ENCODE measurements around the gene CYYR1.

The CYYR1 gene

DNA sequence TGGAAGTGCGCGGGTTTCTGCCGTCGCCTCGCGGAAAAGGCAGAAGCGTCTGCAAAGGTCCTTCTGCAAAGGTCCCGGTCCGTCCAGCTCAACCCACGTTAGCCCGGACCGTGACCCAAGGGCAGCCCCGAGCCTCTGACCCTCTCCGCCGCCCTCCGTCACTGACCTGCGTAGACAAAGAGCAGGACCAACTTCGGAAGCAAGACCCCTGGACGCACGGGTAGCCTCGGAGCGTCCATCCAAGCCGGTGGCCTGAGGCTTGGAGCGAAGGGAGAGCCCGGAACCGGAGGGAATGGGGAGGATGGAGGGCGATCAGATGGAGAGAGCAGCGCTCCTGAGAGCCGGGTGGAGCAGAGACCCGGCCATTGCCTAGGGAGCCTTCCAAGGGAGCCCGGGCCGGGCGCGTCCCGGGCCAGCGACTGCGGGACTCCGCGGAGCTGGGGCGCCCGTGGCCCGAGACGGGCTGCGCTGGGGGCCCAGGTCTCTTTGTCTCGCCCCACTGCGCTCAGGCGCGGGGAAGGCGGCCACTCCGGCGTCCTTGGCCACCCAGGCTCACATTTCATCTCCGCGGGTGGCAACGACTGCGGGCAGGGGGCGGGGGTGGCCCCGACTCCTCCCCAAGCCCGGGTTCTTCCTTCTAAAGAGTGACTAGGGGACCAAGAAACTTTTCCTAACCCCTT lies at the start of gene CYYR1:
CYYR1 (minus strand) TSS at position 585 of the 680 bp plus-strand sequence; CDS start at position 239, 346 bp downstream.
- peak; percentile 45 for DNase-seq

DNA sequence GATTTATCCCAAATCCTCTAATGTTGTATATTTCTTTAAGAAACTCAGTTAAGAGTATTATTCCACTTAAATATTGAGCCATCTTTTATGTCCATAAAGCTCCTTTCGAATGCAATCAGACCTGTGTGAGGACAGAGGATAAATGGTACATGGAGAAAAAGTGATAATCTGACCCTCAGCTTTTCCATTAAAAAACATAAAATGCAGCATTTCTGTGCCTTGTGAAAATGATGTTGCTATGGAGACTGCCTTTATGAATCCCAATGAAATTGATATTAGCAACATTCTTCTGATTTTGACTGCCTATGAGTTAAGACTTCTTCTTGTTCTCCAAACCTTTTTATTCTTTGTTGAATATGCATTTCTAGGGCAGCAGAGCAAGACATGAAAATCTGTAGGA lies 44.1 kb upstream of the CYYR1 start:
- DNase-seq = no peak

DNA sequence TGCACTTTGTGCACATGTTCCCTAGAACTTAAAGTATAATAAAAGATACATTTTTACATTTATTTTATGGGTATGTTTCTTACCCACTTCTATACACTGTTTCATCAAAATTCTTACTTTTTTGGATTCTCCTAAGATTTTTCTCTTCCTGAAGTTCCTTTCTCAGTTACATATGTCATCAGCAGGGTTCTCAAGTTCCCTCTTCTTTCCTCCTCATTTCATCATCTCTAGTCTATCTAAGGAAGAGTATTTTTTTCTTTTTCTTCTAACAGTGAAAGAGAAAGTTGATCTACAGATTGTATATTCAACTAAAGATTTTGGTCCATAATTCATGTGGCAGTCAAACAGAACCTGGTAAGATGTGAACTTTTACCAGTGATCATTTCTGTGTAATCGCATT lies 41.2 kb upstream of the CYYR1 start:
- no peak for DNase-seq

DNA sequence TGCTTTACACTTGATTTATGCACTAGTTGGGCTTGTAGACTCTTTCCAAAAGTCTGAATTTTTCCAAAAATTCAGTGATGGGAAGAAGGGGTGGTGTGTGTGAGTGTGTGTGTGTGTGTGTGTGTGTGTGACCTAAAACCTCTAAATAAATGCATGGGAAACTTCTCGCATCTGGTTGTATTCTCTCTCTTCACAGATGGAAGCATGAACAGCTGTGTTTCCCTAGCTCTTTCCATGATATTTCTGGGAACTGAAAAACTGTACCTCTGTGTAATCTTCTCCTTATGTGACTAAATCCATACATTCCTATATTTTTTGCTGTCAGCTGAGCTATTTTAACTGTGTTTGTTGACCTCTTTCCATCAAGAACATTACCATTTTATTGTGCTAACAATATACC lies 26.2 kb upstream of the CYYR1 start:
- DNase-seq = no peak

DNA sequence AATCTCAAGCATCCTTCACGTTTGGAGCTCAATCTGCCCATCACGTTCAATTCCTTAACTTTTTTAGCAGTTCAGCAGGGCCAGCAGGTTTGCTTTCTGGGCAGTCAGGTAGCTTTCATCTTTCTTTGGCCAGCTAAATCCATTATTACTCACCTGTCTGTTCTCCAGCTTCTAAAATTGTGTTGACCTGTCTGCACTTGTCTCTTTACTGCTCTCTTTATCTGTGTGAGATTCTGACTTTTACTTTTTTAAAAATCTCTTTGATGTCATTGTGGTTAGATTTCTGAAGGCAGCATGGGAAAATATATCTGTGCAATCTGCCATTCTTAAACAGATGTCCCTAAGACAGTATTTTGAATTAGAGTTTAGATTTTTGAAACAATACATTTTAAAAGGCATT lies 24.9 kb upstream of the CYYR1 start:
- no peak for DNase-seq

DNA sequence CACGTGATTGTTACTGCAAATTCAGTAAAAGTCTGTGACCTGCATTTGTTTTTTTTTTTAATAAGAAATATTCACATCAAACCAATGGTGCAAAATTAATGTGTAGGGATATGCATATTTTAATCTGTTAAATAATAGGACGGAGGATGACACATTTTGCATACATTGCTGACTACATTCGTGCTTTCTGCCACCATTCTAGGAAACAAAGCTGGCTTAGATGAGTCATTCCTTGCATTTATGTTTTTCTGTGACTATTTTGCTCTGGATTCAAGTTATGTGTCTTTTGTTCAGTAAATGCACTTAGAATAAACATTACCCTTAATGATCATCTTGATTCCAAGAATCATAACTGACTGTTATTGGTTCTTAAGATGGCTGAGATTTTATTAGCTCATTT lies 23.9 kb upstream of the CYYR1 start:
- no peak for DNase-seq

DNA sequence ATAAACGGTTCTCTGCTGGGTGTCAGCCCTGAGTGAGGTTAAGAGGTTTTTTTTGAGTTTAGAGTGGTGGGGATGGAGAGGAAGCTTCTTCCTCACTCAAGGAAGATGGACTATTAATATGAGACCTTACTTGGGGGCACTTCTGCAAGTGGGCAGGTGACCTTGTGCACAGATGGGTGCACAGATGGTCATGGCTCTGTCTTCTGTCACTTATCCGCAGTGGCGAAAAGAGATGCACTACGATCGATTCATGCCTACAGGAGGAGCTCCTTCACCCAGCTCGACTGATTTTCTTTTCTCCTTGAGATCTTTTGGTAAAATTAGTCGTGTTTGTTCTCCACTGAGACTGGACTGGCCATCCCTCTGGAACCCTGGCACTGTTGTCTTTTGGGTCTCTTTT lies 22.9 kb upstream of the CYYR1 start:
- no peak for DNase-seq

DNA sequence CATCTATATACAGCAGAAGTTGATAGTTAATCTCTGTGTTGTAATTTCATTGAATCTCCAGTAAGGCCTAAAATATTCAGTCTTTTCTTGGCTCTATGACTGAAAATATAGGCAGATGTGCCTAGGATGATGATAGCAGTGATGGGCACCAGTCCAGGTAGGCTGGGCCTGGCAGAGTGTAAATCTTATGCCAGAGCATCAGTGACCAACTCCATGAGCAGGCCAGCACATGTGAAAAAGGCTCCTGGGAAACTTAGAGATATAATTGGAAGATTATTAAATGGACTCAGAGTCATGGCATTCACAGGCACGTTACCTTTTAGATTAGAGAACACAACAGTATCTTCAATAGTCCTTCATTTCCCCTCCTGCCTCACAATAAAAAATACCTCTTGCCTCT lies 20.7 kb upstream of the CYYR1 start:
- DNase-seq = no peak

DNA sequence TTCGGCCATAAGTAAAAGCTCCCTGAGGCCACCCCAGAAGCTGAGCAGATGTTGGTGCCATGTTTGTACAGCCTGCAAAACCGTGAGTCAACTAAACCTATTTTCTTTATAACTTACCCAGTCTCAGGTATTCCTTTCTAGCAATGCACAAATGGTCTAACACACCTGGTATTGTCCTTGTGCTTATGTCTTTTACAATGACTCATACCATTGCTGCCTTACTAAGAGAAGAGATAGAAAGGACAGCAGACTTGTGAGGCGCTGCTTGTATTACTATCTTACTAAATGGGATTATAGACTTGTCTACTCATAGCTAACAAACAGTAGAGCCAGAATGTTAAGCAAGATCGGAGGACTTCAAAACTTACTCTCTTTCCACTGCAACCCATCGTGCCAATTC lies 18.5 kb upstream of the CYYR1 start:
- DNase-seq = no peak

DNA sequence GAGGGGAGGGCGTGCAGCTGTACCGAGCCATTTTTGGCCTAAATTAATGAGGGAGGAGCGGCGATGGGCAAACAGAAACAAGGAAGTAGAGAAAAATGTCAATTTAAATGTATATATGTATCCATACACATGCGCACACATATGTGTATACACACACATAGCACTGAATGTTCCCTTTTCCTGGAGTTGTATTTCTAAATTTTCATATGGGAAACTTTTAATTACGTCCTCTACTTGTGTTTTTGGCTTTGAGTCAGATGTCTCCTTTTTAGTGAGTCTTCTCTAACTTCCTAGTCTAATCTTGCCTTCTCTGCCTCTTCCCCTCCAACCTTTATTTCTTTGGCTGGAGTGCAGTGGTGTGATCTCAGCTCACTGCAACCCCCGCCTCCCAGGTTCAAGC lies 15.4 kb upstream of the CYYR1 start:
- no peak for DNase-seq

DNA sequence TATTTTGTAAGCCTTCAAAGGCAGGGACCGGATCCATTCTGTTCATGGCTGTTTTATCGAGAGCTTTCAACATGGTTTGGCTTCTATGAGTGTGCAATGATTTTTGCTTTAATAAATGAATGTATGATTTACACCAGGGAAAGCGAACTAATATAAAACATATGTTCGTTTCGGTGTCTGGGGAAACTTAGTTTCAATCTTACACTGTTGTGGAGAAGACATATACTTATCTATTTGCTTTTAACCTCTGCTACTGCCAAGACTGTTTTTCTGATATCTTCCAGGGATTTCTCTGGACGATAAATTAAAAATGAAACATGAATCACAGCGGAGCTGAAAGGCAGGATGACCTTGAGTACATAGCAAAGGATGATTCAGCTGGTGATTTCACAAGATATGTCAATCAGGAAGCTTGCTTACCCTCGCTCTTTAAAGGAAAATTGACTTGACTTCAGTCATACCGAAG lies 14.7 kb upstream of the CYYR1 start:
- no peak for DNase-seq

DNA sequence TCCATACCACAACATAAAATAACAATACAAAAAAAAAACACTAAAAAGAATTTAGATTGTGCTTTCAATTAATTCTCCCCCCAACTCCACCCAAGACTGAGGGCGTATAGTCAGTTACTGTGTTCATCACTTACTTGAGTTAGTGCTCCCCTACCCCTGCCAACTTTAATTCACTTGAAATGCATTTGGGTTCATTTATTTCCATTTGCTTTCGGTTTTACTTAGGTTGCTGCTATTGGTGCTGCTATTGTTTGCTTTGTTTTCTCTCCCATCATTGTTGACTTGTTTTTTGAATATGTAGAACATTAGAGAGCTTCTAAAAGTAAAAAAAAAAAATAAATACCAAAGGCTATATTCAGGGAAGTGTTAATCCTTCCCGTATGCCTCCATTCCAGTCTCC lies 10.7 kb upstream of the CYYR1 start:
- DNase-seq = no peak

DNA sequence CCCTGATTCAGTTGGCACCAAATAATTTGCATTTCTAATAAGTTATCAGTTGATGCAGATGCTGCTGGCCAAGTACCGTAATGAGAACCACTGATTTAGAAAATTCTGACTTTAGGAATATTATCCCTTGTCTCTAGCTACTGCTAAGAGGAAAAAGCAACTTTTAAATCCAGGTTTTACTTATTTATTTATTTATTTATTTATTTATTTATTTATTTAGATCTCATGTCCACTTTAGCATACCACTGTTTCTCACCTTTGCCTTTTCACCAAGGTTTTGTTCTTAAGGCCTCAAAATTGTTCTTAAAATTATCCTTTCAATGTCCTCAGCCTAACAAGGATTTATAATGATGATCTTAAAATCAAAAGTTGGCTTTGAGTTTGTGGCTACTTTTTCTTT lies 8.7 kb upstream of the CYYR1 start:
- no peak for DNase-seq

DNA sequence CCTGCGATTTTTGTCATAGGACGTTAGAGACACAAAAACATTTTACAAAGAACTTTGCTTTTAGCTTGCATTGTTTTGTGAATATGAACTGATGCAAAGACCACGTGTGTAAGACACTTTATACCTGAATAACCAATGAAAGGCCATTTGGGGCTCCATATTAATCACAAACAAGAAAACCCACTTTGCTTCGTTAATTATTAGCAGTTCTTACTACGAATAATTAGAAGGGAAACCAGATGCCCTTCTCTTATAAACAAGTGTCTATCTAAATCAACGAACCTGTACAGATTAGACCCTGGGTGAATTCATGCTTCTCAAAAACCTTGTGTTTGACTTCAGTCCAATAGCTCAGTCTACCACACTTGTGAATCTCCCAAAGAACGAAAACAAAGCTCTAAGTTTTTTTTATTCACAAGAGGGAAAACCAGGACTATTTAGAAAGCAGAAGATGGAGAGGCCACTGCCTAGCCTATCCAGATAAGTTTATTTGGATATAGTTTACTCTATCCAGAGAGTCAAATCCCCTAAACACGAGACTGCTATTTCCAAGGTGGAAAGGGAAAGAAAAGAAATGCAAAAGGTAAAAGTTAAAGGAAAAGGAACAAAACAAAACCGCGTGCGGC lies 897 bp downstream of the CYYR1 start:
- no peak for DNase-seq

DNA sequence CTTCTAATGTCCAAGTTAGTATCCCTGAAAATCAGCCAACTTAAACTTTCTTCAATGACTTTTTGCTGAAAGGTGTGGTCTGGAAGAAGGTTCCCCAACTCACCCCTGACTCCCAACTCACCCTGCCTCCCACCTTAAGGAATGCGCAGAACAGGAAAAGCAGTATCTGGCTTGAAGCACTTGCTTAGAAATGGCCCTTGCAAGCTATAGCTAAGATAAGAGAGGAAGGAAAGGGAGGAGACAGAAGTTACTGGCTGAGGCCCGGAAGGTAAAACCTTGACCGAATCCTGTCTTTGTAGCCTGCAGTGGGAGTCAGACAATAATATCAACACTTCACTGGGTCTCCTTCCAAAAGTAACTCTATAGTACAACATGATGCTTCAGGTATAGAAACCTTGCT lies 2.9 kb downstream of the CYYR1 start:
- DNase-seq = no peak

DNA sequence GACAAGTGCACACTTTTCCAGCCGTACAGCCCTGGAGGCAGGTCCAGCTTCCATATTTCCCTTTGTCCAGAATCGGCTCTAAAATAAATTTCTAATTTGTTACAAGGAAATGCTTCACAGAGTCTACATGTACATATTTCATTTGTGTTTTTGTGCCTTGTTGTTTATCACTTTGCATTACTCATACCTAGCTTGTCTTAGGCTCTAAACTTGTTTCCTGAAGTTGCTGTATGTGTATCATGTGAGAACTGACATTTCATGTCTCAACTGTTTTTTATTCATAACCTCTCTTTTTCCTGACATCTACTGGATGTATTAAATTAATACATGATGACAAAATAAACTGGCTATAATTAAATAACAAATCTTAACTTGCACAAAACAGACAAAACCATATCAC lies 7.5 kb downstream of the CYYR1 start:
- no peak for DNase-seq

DNA sequence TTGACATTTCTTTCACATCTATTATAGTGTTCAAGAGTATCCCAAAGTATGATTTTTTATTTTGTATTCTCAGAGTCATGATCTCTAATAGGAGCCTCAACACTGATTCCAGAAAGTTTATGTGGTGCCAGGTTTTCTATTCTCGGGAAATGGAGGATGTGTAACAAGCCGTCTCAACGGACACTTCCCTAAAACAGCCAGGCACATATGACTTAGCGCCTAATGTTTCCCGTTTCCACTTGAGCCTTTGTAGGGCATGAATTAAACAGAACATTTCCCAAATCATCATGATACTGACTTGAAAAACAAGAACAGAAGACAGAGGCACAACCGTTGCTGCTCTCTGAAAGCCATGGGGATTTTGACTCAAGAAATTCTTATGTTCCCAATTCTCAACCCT lies 8.0 kb downstream of the CYYR1 start:
- no peak for DNase-seq

DNA sequence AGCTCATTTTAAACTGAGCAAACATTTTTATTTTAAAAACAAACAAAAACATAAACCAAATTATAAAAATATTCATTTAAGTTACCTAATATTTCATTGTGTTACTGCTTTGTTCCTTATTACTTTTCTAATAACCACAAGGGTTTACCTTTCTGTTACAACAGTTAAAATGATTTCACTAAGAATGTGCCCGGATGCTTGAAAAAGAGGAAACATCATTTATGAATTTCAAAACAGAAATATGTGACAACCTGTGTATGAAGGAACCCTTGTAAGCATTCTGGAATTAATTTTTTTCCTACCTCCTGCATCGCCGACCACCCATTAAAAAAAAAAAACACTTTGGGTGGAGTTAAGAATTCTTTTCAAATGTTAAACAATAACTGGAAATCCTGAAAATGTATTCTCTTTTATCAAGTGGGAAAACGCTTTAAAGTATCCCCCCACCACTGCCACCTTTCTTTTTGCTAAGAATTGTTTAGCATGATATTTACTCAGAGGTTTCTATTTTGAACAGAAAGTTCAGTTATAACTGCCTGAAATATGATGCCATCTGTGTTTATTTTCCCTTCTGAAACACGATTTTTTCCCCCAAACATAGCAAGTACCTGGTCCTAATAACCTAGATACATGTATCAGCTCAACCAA lies 9.1 kb downstream of the CYYR1 start:
- no peak for DNase-seq

DNA sequence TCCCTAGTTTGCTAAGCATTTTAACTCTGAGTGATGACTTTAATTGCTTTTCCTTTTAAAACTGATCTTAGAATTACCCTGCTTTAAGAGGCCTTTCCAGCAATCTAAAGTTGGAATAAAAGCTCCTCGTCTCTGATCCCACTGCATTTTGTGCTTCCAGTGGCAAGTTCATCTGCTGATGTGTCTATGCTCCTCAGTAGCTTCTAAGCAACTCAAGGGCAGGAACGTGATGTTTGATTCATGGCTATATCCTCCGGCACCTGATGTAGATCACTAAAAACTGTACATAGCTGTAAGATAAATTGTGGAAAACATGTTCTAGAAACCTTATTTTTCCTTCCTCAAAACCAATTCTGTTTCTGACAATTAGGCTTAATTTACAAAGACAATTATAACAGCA lies 12.5 kb downstream of the CYYR1 start:
- DNase-seq = no peak

DNA sequence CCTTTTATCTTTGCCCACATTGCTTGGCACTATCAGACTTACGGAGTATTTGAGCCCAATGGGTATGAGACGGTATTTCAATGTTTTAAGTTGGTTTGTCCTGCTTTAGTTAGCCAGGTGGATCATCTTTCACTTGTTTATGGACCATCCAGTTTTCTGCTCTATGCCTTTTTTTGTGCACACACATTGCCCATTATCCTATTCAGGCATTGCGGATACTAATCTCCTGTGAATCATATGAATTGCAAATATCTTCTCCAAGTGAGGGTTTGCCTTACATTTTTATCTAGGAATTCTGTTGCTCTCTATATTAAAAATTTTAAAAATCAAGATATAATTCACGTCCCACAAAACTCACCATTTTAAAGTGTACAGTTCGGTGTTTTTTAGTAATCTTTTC lies 14.0 kb downstream of the CYYR1 start:
- no peak for DNase-seq

DNA sequence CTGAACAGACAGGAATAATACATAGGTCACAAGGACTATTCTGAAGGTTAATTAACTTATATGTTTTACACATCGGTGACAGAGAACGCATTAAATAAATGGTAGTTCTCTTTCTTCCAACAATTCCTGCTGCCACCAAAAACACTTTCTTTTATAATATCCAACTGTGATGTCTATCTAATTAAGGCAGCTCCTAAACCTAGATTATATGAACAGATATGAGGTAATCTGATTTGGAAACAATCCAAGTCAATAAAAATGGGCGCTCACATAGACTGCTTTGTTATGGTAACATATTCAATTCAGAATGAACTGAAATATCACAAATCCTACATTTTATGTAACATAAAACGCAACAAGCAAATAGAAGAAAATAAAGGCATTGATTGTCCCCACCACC lies 16.0 kb downstream of the CYYR1 start:
- no peak for DNase-seq

DNA sequence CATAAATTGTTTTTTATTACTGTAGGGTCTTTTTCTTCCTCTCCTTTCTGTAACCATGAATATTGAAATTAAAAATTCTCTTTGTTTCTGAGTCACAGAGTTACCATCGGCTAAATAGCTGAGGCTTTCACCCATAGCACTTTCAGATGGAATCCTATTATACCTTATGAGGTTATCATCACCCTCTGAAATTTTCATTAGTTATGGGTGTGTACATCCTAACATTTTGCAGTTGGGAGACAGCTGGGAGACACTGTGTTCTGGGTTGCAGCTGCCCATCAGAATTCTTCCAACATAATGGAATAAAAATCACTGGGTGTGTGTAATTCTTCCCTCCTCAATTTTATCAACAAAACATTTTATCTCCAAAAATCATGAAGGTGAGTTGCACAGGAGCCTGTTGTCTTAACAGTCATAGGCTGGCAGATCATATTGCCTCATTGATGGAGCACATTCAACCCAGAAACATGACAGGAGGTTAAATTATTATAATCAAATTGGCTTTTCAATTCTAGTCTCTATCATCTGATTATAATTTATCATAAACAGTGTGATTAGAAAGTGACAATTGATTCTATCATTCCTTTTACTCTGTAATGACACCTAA lies 17.4 kb downstream of the CYYR1 start:
- no peak for DNase-seq

DNA sequence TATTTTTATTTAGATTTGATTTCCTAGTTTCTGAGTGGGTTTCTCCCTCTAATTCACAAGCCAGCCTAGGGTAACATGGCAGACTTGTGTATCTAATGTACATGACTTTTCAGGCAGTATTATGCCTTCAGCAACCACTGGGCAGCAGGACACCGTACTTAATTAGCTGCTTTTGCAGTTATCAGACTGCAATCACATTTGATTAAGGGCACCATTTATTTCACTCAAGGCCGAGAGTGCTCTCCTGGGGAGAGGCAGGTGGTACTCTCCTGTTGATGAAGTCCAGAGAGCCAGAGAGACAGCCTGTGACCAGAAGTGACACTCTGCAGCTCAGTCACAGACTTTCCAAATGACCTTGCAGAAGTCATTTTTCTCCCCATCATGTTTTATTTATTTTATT lies 18.7 kb downstream of the CYYR1 start:
- no peak for DNase-seq

DNA sequence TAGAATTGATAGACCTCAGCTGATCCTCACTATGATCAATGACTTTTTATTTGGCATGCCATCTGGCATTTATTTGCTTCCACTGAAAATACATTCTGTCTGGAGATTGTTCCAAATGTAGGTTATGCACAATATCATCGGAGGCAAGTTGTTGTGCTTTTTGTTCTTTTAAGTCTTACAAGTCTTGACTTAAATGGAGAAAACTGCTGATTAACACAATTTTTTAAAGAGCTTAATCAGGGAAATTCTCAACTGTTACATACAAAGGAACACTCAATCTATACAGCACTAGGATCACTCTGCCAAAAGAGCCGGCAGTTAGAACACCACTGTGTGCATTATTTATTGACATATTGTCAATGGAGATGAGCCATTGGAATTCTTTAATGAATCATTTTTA lies 19.2 kb downstream of the CYYR1 start:
- DNase-seq = no peak

Data from femur (tissue), 1 donor.